GM18502 (cell line): ENCODE results near the gene PTPRE.

ENCODE experiments used
- ATAC-seq: cut with Tn5 transposase; IDR thresholded peaks from one replicate; pipeline ENCODE4 v1.9.1; 2021; ENCODE audit warnings: mild to moderate bottlenecking; ENCODE audit not compliant: unreplicated experiment, poor library complexity

The PTPRE gene

DNA sequence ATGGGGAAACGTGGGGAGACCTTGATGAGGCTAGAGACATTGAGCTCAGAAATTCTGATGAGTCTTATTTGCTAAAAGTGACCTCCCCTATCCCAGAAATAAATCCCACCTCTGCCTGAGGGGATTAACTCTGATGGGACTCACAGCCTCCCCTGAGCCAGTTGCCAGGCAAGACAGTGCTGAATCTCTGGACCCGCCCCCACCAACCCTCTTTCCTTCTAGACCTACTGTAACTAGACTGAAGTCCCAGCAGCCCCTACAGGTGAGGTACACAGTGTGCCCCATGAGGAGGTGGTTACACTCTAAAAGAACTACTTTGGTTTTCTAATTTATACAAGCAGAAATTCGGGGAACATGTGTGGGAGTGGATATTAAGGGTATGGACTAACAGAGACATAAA is 42.9 kb downstream of the PTPRE start:
- ATAC-seq = no peak

DNA sequence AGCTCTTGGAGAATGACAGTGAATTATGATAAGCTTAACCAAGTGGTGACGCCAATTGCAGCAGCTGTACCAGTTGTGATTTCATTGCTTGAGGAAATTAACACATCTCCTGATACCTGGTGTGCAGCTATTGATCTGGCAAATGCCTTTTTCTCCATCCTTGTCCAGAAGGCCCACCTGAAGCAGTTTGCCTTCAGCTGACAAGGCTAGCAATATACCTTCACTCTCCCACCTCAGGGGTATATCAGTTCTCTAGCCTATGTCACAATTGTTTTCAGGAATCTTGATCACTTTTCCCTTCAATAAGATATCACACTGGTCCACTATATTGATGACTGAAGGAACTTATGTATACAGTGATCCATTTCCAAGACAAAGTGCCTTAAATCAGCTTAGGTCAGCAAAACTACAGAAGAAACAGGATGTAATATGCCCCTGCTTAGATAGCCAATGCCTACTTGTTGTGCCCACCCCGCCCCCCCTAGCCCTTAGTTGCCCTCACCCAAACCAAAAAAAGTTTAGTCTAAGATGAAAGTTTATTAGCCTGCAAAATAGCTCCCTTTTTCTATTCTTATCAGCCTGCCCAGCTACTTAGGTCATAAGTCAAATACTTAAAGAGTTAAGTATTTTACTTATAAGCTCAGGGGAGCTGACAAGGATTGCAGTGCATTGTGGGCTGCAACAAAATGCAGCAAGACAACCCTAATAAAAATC is 45.1 kb downstream of the PTPRE start:
- no peak for ATAC-seq

DNA sequence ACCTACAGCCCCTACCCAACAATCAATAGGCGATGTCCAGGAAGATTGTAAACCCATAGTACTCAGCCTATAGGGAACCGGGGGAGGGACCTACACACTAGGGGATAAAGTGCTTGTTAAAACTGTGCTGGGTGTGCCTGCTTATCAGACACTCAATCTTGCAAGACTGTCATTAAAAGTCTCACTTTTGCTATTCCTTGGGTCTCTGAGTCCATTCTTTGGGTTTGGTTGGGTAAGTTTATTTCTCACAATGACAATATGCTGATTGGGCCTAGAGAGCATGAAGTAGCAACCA is 45.6 kb downstream of the PTPRE start:
- ATAC-seq = no peak

DNA sequence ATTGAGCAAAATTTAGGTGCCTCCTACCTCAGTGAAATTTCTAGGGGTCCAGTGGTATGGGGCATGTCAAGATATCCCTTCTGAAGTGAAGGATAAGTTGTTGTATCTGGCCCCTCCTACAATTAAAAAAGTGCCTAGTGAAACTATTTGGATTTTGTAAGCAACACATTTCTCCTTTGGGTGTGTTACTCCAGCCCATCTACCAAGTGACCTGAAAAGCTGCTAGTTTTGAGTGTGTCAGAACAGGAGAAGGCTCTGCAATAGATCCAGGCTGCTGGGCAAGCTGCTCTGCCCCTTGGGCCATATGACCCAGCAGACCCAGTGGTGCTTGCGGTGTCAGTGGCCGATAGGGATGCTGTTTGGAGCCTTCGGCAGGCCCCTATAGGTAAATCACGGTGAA is 46.0 kb downstream of the PTPRE start:
- ATAC-seq = no peak

- ATAC-seq = no peak
These were observed 47.0 kb downstream of the PTPRE start for GRCh38 chr10:127953876-127954275.

- ATAC-seq = no peak
These were observed 52.5 kb downstream of the PTPRE start for GRCh38 chr10:127959428-127959827.

- no peak for ATAC-seq
These were observed 54.2 kb downstream of the PTPRE start for GRCh38 chr10:127961071-127961470.

GRCh38 chr10:127962205-127962604 is 55.3 kb downstream of the PTPRE start:
- no peak for ATAC-seq

- no peak for ATAC-seq
These were observed 56.2 kb downstream of the PTPRE start for GRCh38 chr10:127963136-127963535.

- no peak for ATAC-seq
These were observed 57.7 kb downstream of the PTPRE start for GRCh38 chr10:127964621-127965020.

DNA sequence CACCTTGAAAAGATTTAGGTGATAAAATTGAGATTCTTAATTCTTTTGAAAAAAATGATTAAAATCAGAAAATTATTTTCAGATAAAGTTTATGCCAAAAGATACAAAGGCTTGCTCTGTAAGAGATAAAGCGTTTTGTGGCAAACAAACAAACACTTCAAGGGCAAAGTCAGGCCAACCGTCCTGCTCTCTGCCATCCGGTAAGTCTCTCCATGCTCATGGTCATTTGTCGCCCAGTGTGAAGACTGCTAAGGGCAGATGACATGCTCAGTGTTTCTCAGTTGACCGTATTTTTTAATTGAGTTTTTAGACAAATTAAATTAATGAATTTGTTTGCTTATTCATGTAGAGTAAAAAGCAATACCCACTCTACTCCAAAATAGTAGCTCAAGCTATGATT is 60.0 kb downstream of the PTPRE start:
- no peak for ATAC-seq

DNA sequence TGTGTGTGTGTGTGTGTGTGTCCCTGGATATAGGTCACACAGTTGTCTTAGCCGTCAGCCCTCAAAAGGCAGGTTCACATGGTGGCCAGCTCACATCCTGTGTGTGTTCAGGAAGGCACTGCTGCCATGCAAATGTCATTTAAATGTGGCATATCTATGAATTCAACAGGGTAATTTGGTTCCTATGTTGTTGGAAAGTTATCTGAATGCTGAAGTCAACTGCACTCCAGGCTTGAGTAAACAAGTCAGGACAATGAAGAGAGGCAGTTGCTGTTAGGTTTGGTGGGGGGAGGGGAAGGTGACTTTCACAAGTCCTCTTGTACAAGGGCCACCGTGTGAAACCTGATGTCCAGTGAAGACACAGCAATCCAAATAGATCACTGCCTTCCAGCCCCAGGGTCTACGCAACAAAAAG is 61.1 kb downstream of the PTPRE start:
- ATAC-seq = no peak

DNA sequence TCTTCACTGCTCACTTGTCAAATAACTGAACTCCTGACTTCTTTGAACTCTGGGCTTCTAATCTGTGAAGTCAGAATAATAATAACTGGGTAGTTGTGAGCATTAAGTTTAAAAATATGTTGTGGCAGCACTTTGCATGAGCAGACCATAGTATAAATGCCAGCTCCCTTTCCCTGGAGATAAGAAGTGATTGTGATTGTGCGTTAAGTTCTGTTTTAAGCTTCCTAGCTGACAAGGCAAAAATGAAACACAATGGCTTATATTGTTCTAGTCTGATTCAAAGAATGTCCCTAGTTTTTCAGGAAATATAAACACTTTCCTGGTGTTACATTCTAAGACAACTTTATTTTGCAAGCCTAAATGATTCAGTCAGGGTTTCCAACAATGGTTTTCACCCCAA is 61.8 kb downstream of the PTPRE start:
- no peak for ATAC-seq

GRCh38 chr10:127971101-127971946 is 64.4 kb downstream of the PTPRE start:
- ATAC-seq = no peak

DNA sequence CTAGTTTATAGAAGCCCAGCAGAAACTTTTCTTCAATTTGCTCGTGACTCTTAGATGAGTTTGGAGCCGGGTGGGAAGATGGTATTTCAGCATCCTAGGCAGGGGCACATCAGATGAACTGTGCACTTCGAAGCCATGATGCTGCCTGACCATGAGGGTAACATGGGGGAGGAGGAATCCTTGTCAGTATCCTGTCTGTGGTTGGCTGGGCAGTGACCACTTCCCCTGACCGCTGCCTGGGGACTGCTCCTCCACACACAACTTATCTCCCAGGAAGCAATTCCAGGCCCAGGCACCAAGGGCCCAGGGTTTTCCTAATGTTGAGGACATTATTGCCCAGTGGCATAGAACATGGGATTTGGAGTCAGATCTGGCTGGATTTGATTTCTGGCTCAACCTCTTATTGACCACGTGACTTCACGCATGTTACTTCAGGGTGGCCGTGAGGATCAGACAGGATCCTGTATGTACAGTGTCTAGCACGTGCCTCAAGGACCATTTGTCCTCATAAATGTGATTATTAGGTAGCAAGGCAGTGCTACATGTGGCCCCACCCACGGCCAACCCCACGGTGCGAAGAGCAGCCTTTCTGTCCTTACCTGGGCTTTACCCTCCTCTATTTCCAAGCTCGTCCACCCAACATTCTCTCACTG is 65.2 kb downstream of the PTPRE start:
- no peak for ATAC-seq

- no peak for ATAC-seq
These were observed 66.0 kb downstream of the PTPRE start for GRCh38 chr10:127972751-127973357.

DNA sequence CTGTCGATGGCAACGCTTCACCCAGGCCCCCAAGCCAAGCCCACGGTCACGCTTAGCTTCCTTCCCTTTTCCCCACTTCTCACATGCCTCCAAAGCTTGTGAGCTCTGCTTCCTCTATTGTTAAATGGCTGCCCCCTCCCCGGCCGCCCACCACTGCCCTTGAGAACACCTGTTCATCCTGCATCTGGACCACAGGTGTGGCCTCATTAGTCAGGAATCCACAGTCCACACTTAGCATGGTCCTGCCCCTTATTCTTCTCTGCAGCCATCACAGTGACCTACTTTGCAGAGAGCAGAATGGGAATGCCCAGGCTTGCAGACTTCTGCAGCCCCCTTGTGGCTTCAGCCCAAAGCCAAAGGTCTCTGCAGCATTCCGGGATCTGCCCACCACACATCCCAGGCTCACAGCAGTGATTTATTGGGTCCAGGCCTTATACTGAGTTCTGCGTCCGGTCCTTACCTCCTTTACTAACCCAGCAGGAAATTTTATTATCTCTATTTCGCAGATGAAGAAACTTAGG is 66.9 kb downstream of the PTPRE start:
- no peak for ATAC-seq

GRCh38 chr10:127974911-127975310 is 68.0 kb downstream of the PTPRE start:
- ATAC-seq = no peak

- no peak for ATAC-seq
These were observed 69.4 kb downstream of the PTPRE start for GRCh38 chr10:127976286-127976685.

DNA sequence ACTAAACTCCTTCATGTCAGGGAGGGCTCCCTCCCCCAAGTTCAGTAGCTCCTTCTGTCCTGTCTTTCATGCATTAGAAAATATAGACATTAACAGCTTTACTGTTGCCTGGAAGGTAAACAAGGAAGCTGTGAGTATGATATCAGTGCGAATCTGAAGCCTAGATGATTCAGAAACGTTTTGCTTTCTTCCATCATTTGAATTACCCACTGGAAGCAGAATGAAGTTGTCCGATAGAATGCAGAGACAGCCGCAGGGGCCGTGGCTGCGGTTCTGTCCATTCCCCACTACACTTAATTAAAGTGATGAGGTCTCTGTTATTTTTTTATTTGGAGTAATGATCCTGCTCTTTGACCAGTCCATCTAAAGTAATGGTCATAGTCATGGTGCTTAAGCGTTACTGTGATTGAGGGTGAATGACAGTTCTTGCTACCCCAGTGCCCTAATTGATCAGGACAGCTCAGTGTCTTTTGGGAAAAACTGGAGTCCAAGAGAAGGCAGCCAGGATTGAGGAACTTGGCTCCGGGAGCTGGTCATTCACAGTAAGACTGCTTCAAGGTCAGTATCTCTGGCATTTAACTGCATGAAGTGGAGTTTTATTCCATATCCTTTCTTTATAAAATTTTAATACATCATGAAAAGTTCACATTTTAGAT is 69.9 kb downstream of the PTPRE start:
- no peak for ATAC-seq
